Activated CD4-positive, alpha-beta T cell treated with anti-CD3 and anti-CD28 coated beads, Interleukin-2, amount 50 U/mL, for 16 hours (primary cell): ENCODE measurements around the gene TNNC2.
"Not testable (repeated sequence)": the region's sequence is repeated elsewhere in the genome, so short reads cannot be mapped to it uniquely, and the experiment has no call there.

Experiments
- DNase-seq: peaks from one replicate; pipeline ENCODE4 v3.0.0-alpha.2; 2020

TNNC2 gene

DNA sequence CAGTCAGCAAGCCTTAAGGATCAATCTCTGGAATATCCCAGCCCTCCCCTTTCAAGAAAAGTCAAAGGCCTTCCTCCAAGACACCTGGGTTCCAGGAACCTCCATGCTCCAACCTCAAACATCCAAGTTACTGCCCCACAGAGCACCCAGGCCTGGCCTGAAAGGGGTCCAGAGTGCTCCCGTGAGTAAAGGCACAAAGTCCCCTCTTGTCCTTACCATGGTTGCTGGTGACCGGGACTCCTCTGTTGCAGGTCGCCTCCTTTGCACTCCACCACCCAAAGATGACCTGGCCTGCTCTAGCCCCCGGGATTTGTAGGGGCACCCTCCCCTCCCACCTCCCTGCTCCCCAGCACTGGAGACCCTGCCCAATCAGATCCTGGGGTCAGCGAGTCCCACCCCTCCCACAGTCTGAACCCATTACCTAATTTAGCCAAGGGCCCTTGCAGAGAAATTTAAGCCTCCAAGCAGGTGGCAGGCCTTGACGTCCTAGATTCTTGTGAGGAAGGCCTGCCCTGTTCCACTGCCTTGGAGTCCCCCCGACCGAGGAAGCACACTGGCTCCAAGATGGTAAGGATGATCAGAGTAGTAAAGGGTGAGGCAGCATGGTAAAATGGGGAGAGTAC lies at the start of gene TNNC2:
Gene TNNC2 (minus strand): TSS at position 283 of the 623 bp plus-strand sequence. CDS start 64 bp downstream, at position 219.
- no peak for DNase-seq

- no peak for DNase-seq
These were observed 47.5 kb upstream of the TNNC2 start for GRCh38 chr20:45874576-45874975.

GRCh38 chr20:45874104-45874481 lies 47.0 kb upstream of the TNNC2 start:
- DNase-seq: not testable (repeated sequence)

GRCh38 chr20:45873409-45874103 lies 46.4 kb upstream of the TNNC2 start:
- no peak for DNase-seq

DNA sequence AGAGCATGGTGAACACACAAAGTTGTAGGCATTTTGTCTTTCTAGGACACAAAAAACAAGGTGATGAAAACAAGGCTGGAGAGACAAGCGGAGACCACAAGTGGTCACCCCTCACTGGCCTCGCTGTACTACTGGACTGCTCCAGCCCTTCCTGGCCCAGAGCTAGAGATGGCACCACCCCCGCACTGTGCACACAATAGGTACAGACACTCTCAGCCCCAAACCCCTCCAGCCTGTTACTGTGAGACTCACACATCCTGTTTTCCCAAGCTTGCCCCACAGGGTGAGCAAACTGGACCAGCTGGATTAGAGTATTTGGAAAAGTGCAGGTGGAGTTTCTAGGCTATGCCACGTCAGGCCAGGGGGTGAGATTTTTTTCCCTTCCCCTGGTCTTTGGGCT lies 45.5 kb upstream of the TNNC2 start:
- no peak for DNase-seq

DNA sequence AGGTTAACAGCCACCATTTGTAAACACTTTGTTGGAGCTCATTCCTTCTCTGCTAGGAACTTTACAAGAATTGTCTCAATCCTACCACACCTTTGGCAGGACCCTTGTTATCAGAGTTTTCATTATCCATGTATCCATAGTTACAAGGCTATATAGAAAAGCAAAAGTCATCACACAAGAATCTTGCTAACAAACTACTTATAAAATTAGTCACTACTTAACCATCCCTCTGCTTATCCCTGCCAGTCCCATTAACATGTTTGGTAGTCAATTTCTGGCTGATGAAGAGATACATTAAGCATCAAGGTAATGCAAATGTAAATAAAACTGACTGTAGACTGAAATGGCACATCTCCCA lies 40.7 kb upstream of the TNNC2 start:
- no peak for DNase-seq

DNA sequence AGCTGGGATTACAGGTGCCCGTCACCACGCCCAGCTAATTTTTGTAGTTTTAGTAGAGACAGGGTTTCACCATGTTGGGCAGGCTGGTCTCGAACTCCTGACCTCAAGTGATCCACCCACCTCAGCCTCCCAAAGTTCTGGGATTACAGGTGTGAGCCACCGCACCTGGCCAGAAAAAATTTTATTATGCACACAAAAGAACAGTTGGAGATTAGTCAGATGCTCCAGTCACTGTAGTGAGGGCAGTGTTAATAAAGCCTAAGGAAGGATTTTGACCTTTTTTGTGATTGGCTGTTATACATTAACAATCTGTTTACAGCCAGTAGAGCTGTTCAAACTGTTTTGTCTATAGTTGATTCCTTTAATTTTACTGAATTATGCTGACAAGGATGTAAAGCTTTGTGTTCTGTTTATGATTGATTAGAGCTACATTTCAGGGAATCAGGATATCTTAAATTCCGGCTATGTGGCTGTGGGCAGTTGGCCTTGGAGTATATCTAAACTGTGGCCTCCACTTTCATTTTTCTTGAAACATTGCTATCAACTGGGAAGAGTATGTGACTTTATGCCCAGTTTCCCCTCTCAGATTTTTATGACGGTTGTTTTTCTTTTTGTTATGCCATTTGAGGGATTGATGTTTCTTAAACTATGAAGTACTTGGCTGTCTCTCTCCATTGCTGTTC lies 40.2 kb upstream of the TNNC2 start:
- no peak for DNase-seq

GRCh38 chr20:45866454-45866853 lies 39.3 kb upstream of the TNNC2 start:
- DNase-seq: no peak

DNA sequence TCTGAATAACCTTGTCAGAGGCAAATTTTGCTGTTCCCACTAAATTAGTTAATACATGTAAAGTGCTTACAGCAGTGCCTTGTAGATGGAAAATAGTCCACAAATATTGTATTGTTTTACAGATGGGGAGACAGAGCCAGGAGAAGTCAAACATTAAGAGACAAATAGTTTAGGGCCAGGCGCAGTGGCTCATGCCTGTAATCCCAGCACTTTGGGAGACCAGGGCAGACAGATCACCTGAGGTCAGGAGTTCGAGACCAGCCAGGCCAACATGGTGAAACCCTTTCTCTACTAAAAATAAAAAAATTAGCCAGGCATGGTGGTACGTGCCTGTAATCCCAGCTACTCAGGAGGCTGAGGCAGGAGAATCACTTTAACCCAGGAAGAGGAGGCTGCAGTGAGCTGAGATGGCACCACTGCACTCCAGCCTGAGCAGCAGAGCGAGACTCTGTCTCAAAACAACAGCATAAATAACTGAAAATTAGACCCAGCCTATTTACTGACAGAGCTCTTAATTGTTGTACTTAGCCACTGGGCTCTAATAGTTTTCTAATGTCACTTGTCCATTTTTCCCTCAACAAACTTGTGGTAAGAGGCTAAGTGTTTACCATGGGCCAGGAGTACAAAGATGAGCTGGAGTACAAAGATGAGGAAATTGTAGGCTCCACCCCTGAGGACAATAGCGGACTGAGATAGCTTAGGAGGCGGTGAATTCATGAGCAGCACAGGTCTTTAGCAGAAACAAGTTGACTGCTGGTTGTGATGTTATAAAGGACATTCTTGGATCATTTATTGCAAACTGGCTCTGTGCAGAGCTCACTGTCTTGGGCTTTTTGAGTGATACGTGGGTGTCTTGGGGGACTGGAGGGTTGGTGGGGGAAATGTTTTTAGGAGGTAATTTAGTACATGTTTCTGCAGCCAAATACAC lies 36.7 kb upstream of the TNNC2 start:
- DNase-seq: no peak

GRCh38 chr20:45861221-45862075 lies 34.3 kb upstream of the TNNC2 start:
- no peak for DNase-seq

DNA sequence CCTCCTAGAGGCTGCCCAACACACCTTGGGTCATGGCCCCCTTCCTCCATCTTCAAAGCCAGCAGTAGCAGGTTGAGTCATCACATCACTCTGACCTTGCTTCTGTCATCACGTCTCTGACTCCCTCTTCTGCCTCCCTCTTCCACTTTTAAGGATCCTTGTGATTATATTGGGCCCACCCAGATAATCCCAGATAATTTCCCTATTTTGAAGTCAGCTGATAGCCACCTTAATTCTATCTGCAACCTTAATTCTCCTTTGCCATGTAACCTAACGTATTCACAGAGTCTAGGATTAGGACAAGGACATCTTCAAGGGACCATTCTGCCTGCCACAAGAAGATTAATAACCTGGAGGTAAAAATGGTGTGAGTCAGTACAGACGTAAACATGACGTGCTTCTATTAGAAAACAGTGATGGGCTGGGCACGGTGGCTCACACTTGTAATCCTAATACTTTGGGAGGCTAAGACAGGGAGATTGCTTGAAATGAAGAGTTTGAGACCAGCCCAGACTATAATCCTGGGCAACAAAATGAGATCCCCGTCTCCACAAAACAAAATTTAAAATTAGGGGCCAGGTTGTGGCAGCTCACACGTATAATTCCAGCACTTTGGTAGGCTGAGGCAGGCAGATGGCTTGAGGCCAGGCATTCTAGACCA lies 33.6 kb upstream of the TNNC2 start:
- no peak for DNase-seq

- DNase-seq: no peak
These were observed 32.8 kb upstream of the TNNC2 start for GRCh38 chr20:45859916-45860315.

GRCh38 chr20:45857882-45858216 lies 30.7 kb upstream of the TNNC2 start:
- peak; percentile 63 for DNase-seq

DNA sequence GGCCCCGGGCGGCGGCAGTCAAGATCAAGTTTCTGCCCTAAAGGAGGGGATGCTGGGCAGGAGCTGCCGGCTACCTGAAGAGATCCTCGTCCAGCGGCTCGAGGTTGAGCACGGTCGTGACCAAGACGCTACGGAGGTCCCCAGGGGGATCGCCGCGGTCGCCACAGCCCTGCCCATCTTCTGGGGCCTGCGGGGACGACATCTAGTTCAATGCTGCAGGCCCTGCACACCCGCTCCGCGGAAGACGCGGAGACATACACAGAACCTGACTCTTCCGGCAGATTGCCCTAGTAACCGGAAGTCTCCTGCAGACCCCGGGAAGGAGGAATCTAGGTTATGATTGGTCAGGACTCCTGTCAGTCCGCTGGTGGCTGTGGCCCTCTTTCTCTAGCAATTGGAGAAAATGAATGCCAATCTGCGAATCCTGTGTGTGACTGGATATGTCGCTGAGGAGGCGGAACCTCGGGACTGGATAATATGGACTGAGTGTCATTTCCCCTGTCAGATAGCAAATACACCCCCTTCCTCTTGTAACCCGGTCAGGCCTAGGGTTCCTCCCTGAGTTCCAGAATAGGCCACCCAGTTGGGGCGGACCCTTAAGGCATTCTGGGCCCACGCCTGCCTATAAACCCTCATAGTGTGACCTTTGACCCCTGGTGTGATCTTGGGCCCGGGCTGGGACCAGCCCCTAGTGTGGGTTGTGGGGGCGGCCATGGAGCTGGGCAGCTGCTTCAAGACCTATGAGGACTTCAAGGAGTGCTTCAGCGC lies 30.2 kb upstream of the TNNC2 start, which contains the start of the genes ACOT8 and ZSWIM3:
Gene ACOT8 (minus strand): TSS at position 279 of the 768 bp plus-strand sequence. CDS start 77 bp downstream, at position 202.
Gene ZSWIM3 (plus strand): TSS at position 501 of the 768 bp plus-strand sequence. CDS start 212 bp downstream, at position 713.
- DNase-seq: peak; percentile 100

DNA sequence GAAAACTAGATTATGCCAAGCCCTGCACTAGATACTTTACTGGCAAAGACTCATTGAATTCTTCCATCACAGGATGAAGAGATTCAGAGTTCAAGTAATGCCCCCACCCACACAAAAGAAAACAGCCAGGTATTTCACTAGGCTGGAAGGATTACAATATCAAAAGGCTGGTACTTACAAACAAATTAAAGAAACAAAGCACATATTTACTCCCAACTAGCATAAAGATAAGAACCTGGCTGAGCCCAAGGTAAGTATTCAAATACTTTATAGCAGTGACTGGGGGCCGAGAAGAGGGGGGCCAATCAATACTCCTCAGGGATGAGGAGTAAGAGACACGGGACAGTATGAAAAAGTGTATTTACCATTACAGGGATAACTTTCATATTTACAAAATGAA lies 26.4 kb upstream of the TNNC2 start:
- no peak for DNase-seq

- DNase-seq: no peak
These were observed 25.2 kb upstream of the TNNC2 start for GRCh38 chr20:45852326-45852725.

GRCh38 chr20:45851501-45851900 lies 24.4 kb upstream of the TNNC2 start:
- DNase-seq: no peak

DNA sequence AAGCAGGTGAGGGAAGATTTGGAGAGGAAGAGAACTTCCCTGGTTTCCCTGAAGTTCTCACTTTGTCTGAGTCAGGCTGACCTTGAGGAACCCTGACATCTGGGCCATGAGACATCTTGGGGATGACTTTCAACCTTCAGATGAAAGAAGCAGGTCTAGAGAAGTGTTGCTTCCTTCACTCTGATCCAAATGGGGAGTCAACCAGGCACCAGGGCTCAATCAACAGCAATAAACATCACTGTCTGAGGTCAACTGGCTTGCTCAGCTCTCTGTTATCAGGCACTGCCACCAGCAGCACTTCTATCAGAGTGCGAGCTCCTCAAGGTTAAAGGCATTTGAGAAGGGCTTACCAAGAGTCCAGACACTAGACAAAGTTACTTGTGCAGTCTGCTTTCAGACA lies 23.8 kb upstream of the TNNC2 start:
- no peak for DNase-seq

- DNase-seq: no peak
These were observed 23.1 kb upstream of the TNNC2 start for GRCh38 chr20:45850238-45850637.

- no peak for DNase-seq
These were observed 22.0 kb upstream of the TNNC2 start for GRCh38 chr20:45848969-45849582.
